Keratinocyte (primary cell): Measurements from ENCODE around the gene TNFRSF25.

ENCODE experiments used
- EZH2 ChIP-seq: IDR thresholded peaks from one replicate; pipeline ENCODE4 v1.6.1; 2012; ENCODE audit warnings: inconsistent platforms, mild to moderate bottlenecking, low read length, moderate library complexity
- TF ChIP-seq, protein P1 (sequence below), 3 experiments: IDR thresholded peaks in 1 of 3; conservative IDR thresholded peaks in 1 of 3; optimal IDR thresholded peaks in 1 of 3; 2 replicates in 2 of 3; 3 replicates in 1 of 3; pipeline versions ENCODE3 to v1.5.1; 2011; ENCODE audit warnings: low read length in 3 of 3, mild to moderate bottlenecking in 3 of 3, moderate library complexity in 2 of 3, control low read depth in 1 of 3, inconsistent platforms in 1 of 3; ENCODE audit not compliant: insufficient read depth in 2 of 3; ENCODE audit errors: extremely low read depth in 1 of 3

DNA sequence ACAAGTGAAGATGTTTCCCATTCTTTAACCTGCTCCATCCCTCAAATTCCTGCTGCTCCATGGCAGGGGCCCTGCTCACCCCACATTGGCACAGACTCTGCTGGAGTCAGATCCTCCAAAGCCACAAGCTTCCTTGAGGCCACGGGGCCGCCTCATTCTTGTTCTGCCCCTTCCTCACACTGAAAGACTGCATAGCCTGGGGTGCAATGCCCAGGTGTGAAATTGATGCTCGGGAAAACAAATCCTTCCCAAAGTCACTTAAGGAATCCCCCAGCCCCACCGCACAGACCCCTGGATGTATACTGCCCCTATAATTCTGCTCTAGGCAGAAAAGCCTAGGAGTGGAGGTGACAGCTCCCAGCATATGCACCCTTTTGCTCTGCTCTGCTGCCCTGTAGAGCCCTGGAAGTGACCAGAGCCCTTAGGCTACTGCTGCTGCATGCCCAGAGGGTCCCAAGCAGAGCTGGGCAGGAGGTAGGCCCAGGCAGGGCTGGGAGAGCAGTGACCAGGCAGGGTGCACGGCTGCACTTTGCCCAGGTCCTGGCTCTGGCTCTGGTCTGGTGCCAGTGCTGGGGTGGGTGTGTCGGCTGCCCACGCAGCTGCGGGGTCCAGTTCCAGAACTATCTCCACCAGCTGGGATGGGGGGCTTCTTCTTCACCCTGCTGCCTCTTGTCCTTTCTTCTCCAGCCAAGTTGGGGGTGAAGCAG lies 47.9 kb downstream of the TNFRSF25 start:
- TF ChIP-seq, protein P1, sequence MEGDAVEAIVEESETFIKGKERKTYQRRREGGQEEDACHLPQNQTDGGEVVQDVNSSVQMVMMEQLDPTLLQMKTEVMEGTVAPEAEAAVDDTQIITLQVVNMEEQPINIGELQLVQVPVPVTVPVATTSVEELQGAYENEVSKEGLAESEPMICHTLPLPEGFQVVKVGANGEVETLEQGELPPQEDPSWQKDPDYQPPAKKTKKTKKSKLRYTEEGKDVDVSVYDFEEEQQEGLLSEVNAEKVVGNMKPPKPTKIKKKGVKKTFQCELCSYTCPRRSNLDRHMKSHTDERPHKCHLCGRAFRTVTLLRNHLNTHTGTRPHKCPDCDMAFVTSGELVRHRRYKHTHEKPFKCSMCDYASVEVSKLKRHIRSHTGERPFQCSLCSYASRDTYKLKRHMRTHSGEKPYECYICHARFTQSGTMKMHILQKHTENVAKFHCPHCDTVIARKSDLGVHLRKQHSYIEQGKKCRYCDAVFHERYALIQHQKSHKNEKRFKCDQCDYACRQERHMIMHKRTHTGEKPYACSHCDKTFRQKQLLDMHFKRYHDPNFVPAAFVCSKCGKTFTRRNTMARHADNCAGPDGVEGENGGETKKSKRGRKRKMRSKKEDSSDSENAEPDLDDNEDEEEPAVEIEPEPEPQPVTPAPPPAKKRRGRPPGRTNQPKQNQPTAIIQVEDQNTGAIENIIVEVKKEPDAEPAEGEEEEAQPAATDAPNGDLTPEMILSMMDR (optimal IDR thresholded peaks at IDR 0.05 in 1 of 3, IDR thresholded peaks at IDR 0.05 in 1 of 3, conservative IDR thresholded peaks at IDR 0.05 in 1 of 3; ENCODE audit: extremely low read depth in 1 of 3, insufficient read depth in 2 of 3, low read length in 3 of 3), result no peak
- no peak for TF ChIP-seq EZH2
